H9 (cell line): ENCODE results near the gene SLC27A1. TPM values are rescaled to one million over a fixed set of nuclear protein-coding genes. Genes with fewer than 3 reads are reported as not detected.

ENCODE experiments used
- DNase-seq: peaks from one replicate; pipeline ENCODE4 v3.0.0-alpha.2; 2017
- H2AFZ ChIP-seq: one replicate; pipeline ENCODE4 v1.6.1; 2013; ENCODE audit warnings: mild to moderate bottlenecking, low read length, control low read depth, moderate library complexity
- H2AK5ac ChIP-seq: 2 replicates; pipeline ENCODE4 v1.6.1; 2013; ENCODE audit warnings: low read length, control low read depth, mixed read lengths; ENCODE audit not compliant: insufficient read length
- H2BK120ac ChIP-seq: one replicate; pipeline ENCODE4 v1.6.1; 2013; ENCODE audit warnings: low read depth, mild to moderate bottlenecking, low read length, control low read depth, inconsistent platforms; ENCODE audit not compliant: poor library complexity, severe bottlenecking
- H2BK12ac ChIP-seq: 2 replicates; pipeline ENCODE4 v1.6.1; 2013; ENCODE audit warnings: low read length, control low read depth, mixed read lengths, low read depth; ENCODE audit not compliant: insufficient read length
- H2BK15ac ChIP-seq: 2 replicates; pipeline ENCODE4 v1.6.1; 2013; ENCODE audit warnings: low read depth, low read length, control low read depth
- H2BK20ac ChIP-seq: one replicate; pipeline ENCODE4 v1.6.1; 2013; ENCODE audit warnings: low read depth, mild to moderate bottlenecking, low read length, control low read depth, inconsistent platforms; ENCODE audit not compliant: poor library complexity, severe bottlenecking
- H2BK5ac ChIP-seq: 2 replicates; pipeline ENCODE4 v1.6.1; 2013; ENCODE audit warnings: low read length, control low read depth, mixed read lengths; ENCODE audit not compliant: insufficient read length
- H3K14ac ChIP-seq: 2 replicates; pipeline ENCODE4 v1.6.1; 2013; ENCODE audit warnings: low read length, control low read depth; ENCODE audit not compliant: insufficient read depth
- H3K18ac ChIP-seq: 2 replicates; pipeline ENCODE4 v1.6.1; 2013; ENCODE audit warnings: low read depth, mild to moderate bottlenecking, mixed read lengths, low read length, control low read depth; ENCODE audit not compliant: insufficient read length
- H3K23ac ChIP-seq: 2 replicates; pipeline ENCODE4 v1.6.1; 2013; ENCODE audit warnings: low read length, control low read depth, mixed read lengths, low read depth; ENCODE audit not compliant: insufficient read length
- H3K23me2 ChIP-seq: 2 replicates; pipeline ENCODE4 v1.6.1; 2013; ENCODE audit warnings: low read depth, mild to moderate bottlenecking, mixed read lengths, low read length, control low read depth; ENCODE audit not compliant: insufficient read length, poor library complexity, severe bottlenecking
- H3K27ac ChIP-seq: 2 replicates; pipeline ENCODE4 v1.5.1; 2013; ENCODE audit warnings: low read length, control low read depth, mixed read lengths, low read depth; ENCODE audit not compliant: insufficient read length
- H3K27me3 ChIP-seq: 2 replicates; pipeline ENCODE4 v1.6.1; 2013; ENCODE audit warnings: low read length, control low read depth, inconsistent platforms; ENCODE audit not compliant: insufficient read depth
- H3K4ac ChIP-seq: 2 replicates; pipeline ENCODE4 v1.6.1; 2013; ENCODE audit warnings: low read depth, mild to moderate bottlenecking, control low read depth, inconsistent platforms, low read length, moderate library complexity
- H3K4me1 ChIP-seq: 2 replicates; pipeline ENCODE4 v1.6.1; 2013; ENCODE audit warnings: low read length, control low read depth, inconsistent platforms; ENCODE audit not compliant: insufficient read depth
- H3K4me2 ChIP-seq: 2 replicates; pipeline ENCODE4 v1.6.1; 2013; ENCODE audit warnings: low read length, control low read depth, mixed read lengths; ENCODE audit not compliant: insufficient read length, insufficient read depth
- H3K56ac ChIP-seq: 2 replicates; pipeline ENCODE4 v1.6.1; 2013; ENCODE audit warnings: low read depth, mild to moderate bottlenecking, mixed read lengths, low read length, control low read depth; ENCODE audit not compliant: insufficient read length
- H3K79me1 ChIP-seq: 2 replicates; pipeline ENCODE4 v1.6.1; 2013; ENCODE audit warnings: low read depth, mild to moderate bottlenecking, moderate library complexity, low read length, control low read depth, inconsistent platforms; ENCODE audit not compliant: insufficient read depth, poor library complexity, severe bottlenecking
- H3K79me2 ChIP-seq: 2 replicates; pipeline ENCODE4 v1.6.1; 2013; ENCODE audit warnings: low read length, control low read depth, inconsistent platforms; ENCODE audit not compliant: insufficient read depth
- H3K9ac ChIP-seq: 2 replicates; pipeline ENCODE4 v1.6.1; 2013; ENCODE audit warnings: low read length, control low read depth, mixed read lengths; ENCODE audit not compliant: insufficient read length; ENCODE audit errors: extremely low read depth
- H3K9me3 ChIP-seq: one replicate; pipeline ENCODE4 v1.6.1; 2013; ENCODE audit warnings: low read depth, low read length, inconsistent platforms; ENCODE audit not compliant: control insufficient read depth
- H3T11ph ChIP-seq: one replicate; pipeline ENCODE4 v1.6.1; 2013; ENCODE audit warnings: mild to moderate bottlenecking, low read length, control low read depth, inconsistent platforms
- H4K20me1 ChIP-seq: one replicate; pipeline ENCODE4 v1.6.1; 2013; ENCODE audit not compliant: control insufficient read depth, insufficient read length, insufficient read depth
- H4K5ac ChIP-seq: 2 replicates; pipeline ENCODE4 v1.6.1; 2013; ENCODE audit warnings: low read depth, mild to moderate bottlenecking, mixed read lengths, low read length, control low read depth; ENCODE audit not compliant: insufficient read length
- H4K8ac ChIP-seq: replicated peaks from 2 replicates; pipeline ENCODE4 v1.6.1; 2013; ENCODE audit warnings: low read length, control low read depth, mixed read lengths, low read depth; ENCODE audit not compliant: insufficient read length
- H4K91ac ChIP-seq: 2 replicates; pipeline ENCODE4 v1.6.1; 2013; ENCODE audit warnings: low read depth, mild to moderate bottlenecking, moderate library complexity, mixed read lengths, low read length, control low read depth; ENCODE audit not compliant: insufficient read length
- H3K27ac Mint-ChIP-seq, 3 experiments: 2 replicates in 2 of 3; 3 replicates in 1 of 3; pipeline ENCODE4 v1.8.0; 2020 to 2021; ENCODE audit warnings: mixed read lengths in 3 of 3, mild to moderate bottlenecking in 1 of 3, moderate library complexity in 1 of 3
- H3K27me3 Mint-ChIP-seq: 2 replicates; pipeline ENCODE4 v1.8.0; 2021; ENCODE audit warnings: low read depth, mild to moderate bottlenecking, moderate library complexity, mixed read lengths
- H3K36me3 Mint-ChIP-seq, 3 experiments: 2 replicates in 2 of 3; 3 replicates in 1 of 3; pipeline ENCODE4 v1.8.0; 2020 to 2021; ENCODE audit warnings: low read depth in 3 of 3, mixed read lengths in 3 of 3; ENCODE audit not compliant: insufficient read depth in 1 of 3
- H3K4me1 Mint-ChIP-seq, 2 experiments: 2 replicates each; pipeline ENCODE4 v1.8.0; 2020; ENCODE audit warnings: mixed read lengths in 2 of 2
- H3K4me3 Mint-ChIP-seq, 2 experiments: 2 replicates in 1 of 2; 3 replicates in 1 of 2; pipeline ENCODE4 v1.8.0; 2020 to 2021; ENCODE audit warnings: mild to moderate bottlenecking in 2 of 2, mixed read lengths in 2 of 2, moderate library complexity in 1 of 2
- H3K9me3 Mint-ChIP-seq, 2 experiments: 2 replicates in 1 of 2; 3 replicates in 1 of 2; pipeline ENCODE4 v1.8.0; 2020; ENCODE audit warnings: mild to moderate bottlenecking in 2 of 2, mixed read lengths in 2 of 2, moderate library complexity in 1 of 2
- WGBS: extraction: QIAGEN DNeasy Blood & Tissue Kit; methylation state at CpG from one replicate; pipeline ENCODE4 v1.1.7; 2013; ENCODE audit warnings: missing lambda C conversion rate, low lambda C conversion rate, mixed read lengths; ENCODE audit not compliant: insufficient read length; ENCODE audit errors: extremely low coverage; 5-methylcytosine and 5-hydroxymethylcytosine counted together
- total RNA-seq: library from RNA; stranded (reverse); gene quantifications from 2 replicates; pipeline ENCODE4 v1.2.1, GENCODE V29; 2021
- TF ChIP-seq, protein P1 (sequence below): fragments of 200-600 bp; sonication (generic); conservative IDR thresholded peaks from 3 replicates; pipeline ENCODE4 v1.8.0; 2021; ENCODE audit warnings: antibody characterized with exemption, mild to moderate bottlenecking

SLC27A1 gene
- total RNA-seq, 1 experiment from 2014 or later = 6.4 TPM

DNA sequence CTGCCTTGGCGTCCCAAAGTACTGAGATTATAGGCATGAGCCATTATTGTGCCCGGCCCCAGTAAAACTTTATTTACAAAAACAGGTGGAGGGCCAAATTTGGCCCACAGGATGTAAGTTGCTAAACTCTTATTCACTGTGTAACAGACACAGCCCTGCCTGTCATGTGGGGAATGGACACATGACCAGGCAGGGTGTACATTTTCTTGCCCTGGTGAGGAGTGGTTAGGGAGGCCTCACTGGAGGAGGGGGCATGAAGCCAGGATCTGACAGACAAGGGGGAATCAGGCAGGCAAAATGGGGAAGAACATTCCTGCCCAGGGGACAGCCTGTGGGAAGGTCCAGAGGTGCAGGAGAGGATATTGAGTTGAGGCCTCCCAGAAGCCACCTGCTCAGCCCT is 33.7 kb downstream of the SLC27A1 start:
- no peak overlapping the region for H3K4me3 Mint-ChIP-seq
- DNase-seq = no peak
- Histone ChIP-seq H4K5ac (no peak overlapping the region), H4K91ac (no peak overlapping the region), H2BK120ac (no peak overlapping the region), H2BK20ac (no peak overlapping the region), H2BK15ac (no peak overlapping the region), H4K20me1 (no peaks in the 10 kb centered on the region), H3K23me2 (no peaks in the 10 kb centered on the region), H2AK5ac (no peak overlapping the region), H2BK5ac (no peak overlapping the region), H3K79me1 (no peaks in the 10 kb centered on the region), H3K9ac (no peak overlapping the region), H3K56ac (no peak overlapping the region), H3K79me2 (no peaks in the 10 kb centered on the region), H3T11ph (no peak overlapping the region), H3K27ac (no peak overlapping the region), H3K27me3 (no peaks in the 10 kb centered on the region), H3K4me1 (no peaks in the 10 kb centered on the region), H3K9me3 (no peaks in the 10 kb centered on the region), H3K23ac (no peak overlapping the region), H3K4ac (no peak overlapping the region), H2BK12ac (no peak overlapping the region), H3K4me2 (no peak overlapping the region), H3K14ac (no peak overlapping the region), H4K8ac (no peak overlapping the region), H2AFZ (no peak overlapping the region), H3K18ac (no peak overlapping the region)
- TF ChIP-seq, protein P1, sequence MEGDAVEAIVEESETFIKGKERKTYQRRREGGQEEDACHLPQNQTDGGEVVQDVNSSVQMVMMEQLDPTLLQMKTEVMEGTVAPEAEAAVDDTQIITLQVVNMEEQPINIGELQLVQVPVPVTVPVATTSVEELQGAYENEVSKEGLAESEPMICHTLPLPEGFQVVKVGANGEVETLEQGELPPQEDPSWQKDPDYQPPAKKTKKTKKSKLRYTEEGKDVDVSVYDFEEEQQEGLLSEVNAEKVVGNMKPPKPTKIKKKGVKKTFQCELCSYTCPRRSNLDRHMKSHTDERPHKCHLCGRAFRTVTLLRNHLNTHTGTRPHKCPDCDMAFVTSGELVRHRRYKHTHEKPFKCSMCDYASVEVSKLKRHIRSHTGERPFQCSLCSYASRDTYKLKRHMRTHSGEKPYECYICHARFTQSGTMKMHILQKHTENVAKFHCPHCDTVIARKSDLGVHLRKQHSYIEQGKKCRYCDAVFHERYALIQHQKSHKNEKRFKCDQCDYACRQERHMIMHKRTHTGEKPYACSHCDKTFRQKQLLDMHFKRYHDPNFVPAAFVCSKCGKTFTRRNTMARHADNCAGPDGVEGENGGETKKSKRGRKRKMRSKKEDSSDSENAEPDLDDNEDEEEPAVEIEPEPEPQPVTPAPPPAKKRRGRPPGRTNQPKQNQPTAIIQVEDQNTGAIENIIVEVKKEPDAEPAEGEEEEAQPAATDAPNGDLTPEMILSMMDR = no peak
- H3K27me3 Mint-ChIP-seq = no peaks in the 10 kb centered on the region
- H3K27ac Mint-ChIP-seq = peak overlapping the region in 1 of 3 experiments; percentile 6; a peak in 1 of 7 replicates
- no CpG with 5 or more reads among the region's 2 CpGs for WGBS
- no peaks in the 10 kb centered on the region for H3K9me3 Mint-ChIP-seq
- H3K36me3 Mint-ChIP-seq = peaks cover 0 to 10% (median 2%) of the 10 kb centered on the region in 3 experiments; a peak in 4 of 7 replicates
- H3K4me1 Mint-ChIP-seq = peaks cover 11 to 16% of the 10 kb centered on the region in 2 experiments
